ENCODE measurements around the gene CYP2C18. TPM values are rescaled to one million over a fixed set of nuclear protein-coding genes. Genes with fewer than 3 reads are reported as not detected.
A peak's percentile ranks its signal among the peaks of the same experiment; 100 is the strongest.
"Not testable (repeated sequence)": the region's sequence is repeated elsewhere in the genome, so short reads cannot be mapped to it uniquely, and the experiment has no call there.

Gene CYP2C18
- total RNA-seq (2021), result not detected in 2 replicates
- percentile 16 among the genes with signal in this experiment for Bru-seq, nascent RNA
- BruChase-seq, experiment 1, labeled RNA remaining after a 2-hour chase, result percentile 22 among the genes with signal in this experiment
- BruChase-seq, experiment 2, labeled RNA remaining after a 6-hour chase, result percentile 20 among the genes with signal in this experiment
- long read RNA-seq, result 0 reads

DNA sequence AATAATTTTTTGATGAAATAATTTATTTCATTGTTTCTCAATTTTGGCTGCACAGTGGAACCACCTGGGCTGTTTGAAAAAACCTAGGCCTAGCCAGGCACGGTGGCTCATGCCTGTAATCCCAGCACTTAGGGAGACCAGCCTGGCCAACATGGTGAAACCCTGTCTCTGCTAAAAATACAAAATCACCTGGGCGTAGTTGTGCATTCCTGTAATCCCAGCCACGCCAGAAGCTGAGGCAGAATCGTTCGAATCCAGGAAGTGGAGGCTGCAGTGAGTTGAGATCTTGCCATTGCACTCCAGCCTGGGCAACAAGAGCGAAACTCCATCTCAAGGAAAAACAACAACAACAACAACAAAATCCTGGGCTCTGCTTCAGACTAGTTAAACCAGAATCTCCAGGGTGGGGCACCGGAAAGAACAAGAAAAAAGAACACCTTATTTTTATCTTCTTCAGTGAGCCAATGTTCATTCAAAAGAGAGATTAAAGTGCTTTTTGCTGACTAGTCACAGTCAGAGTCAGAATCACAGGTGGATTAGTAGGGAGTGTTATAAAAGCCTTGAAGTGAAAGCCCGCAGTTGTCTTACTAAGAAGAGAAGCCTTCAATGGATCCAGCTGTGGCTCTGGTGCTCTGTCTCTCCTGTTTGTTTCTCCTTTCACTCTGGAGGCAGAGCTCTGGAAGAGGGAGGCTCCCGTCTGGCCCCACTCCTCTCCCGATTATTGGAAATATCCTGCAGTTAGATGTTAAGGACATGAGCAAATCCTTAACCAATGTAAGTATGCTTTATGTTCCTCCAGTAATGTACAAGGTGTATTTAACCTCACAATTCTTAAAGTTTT, at the start of gene CYP2C18:
CYP2C18 (plus strand) TSS at position 516 of the 841 bp plus-strand sequence; CDS start at position 607, 91 bp downstream.
- no peaks in the 10 kb centered on the region for H3K27me3 ChIP-seq (replicated peaks; ENCODE audit: insufficient read depth, low read depth, low read length, poor library complexity)
- H3K36me3 ChIP-seq (ENCODE audit: insufficient read depth, low read length, poor library complexity, severe bottlenecking), result no peaks in the 10 kb centered on the region
- no peak within 1 kb of the TSS for H3K4me3 ChIP-seq (ENCODE audit: low read depth, low read length, poor library complexity, severe bottlenecking)
- TF ChIP-seq CTCF (conservative IDR thresholded peaks at IDR 0.05; ENCODE audit: low read depth, low read length), result no peak
- TF ChIP-seq EZH2 (IDR thresholded peaks at IDR 0.05; ENCODE audit: borderline replicate concordance, low read depth, low read length, poor library complexity, severe bottlenecking), result no peak
- no peak for DNase-seq (ENCODE audit: low spot score)
- H3K4me1 ChIP-seq (ENCODE audit: insufficient read depth, low read length, poor library complexity, severe bottlenecking), result no peaks in the 10 kb centered on the region
- CTCF ChIA-PET, result no interaction called here
- H3K27ac ChIP-seq (ENCODE audit: low read depth, low read length, poor library complexity, severe bottlenecking), result no peak within 1 kb of the TSS
- peaks cover 8% of the 10 kb centered on the region for H3K9me3 ChIP-seq (ENCODE audit: low read depth, low read length, poor library complexity, severe bottlenecking)
- intact Hi-C loops (cut with micrococcal nuclease; ENCODE audit: unreplicated experiment), result no loop called here
- no TSS peak for BruUV-seq (replicated peaks)
- POLR2A ChIA-PET (ENCODE audit: low non-redundant PET), result no interaction called here

DNA sequence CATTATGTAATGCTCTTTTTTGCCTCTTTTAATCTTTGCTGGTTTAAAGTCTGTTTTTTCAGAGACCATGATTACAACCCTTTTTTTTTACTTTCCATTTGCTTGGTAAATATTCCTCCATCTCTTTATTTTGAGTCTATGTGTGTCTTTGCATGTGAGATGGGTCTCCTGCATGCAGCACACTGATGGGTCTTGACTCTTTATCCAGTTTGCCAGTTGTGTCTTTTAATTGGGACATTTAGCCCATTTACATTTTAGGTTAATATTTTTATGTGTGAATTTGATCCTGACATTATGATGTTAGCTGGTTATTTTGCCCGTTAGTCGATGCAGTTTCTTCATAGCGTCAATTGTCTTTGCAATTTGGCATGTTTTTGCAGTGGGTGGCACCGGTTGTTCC, 45.4 kb upstream of the CYP2C18 start:
- DNase-seq (ENCODE audit: low spot score); H3K27ac ChIP-seq (ENCODE audit: low read depth, low read length, poor library complexity, severe bottlenecking); H3K27me3 ChIP-seq (replicated peaks; ENCODE audit: insufficient read depth, low read depth, low read length, poor library complexity); BruUV-seq (replicated peaks); H3K36me3 ChIP-seq (ENCODE audit: insufficient read depth, low read length, poor library complexity, severe bottlenecking); CTCF ChIA-PET; POLR2A ChIA-PET (ENCODE audit: low non-redundant PET); H3K4me1 ChIP-seq (ENCODE audit: insufficient read depth, low read length, poor library complexity, severe bottlenecking); H3K4me3 ChIP-seq (ENCODE audit: low read depth, low read length, poor library complexity, severe bottlenecking); H3K9me3 ChIP-seq (ENCODE audit: low read depth, low read length, poor library complexity, severe bottlenecking); intact Hi-C loops (cut with micrococcal nuclease; ENCODE audit: unreplicated experiment): not testable (repeated sequence)

DNA sequence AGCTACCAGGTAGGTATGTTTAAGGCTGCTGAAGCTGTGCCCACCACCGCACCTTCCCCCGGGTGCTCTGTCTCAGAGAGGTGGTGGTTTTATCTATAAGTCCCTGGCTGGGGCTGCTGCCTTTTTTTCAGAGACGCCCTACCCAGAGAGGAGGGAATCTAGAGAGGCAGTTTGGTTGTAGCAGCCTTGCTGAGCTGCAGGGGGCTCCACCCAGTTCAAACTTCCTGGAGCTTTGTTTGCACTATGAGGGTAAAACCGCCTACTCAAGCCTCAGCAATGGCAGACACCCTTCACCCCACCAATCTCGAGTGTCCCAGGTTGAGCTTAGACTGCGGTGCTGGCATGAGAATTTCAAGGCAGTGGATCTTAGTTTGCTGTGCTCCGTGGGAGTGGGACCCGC, 43.6 kb upstream of the CYP2C18 start:
- BruUV-seq (replicated peaks), result no TSS peak
- intact Hi-C loops (cut with micrococcal nuclease; ENCODE audit: unreplicated experiment), result no loop called here
- no peak overlapping the region for H3K27ac ChIP-seq (ENCODE audit: low read depth, low read length, poor library complexity, severe bottlenecking)
- ChIA-PET CTCF (no interaction called here), POLR2A (ENCODE audit: low non-redundant PET) (no interaction called here)
- H3K36me3 ChIP-seq (ENCODE audit: insufficient read depth, low read length, poor library complexity, severe bottlenecking), result no peaks in the 10 kb centered on the region
- H3K27me3 ChIP-seq (replicated peaks; ENCODE audit: insufficient read depth, low read depth, low read length, poor library complexity), result no peaks in the 10 kb centered on the region
- no peak overlapping the region for H3K4me3 ChIP-seq (ENCODE audit: low read depth, low read length, poor library complexity, severe bottlenecking)
- H3K4me1 ChIP-seq (ENCODE audit: insufficient read depth, low read length, poor library complexity, severe bottlenecking), result no peaks in the 10 kb centered on the region
- TF ChIP-seq CTCF (conservative IDR thresholded peaks at IDR 0.05; ENCODE audit: low read depth, low read length) (no peak), EZH2 (IDR thresholded peaks at IDR 0.05; ENCODE audit: borderline replicate concordance, low read depth, low read length, poor library complexity, severe bottlenecking) (no peak)
- no peaks in the 10 kb centered on the region for H3K9me3 ChIP-seq (ENCODE audit: low read depth, low read length, poor library complexity, severe bottlenecking)
- no peak for DNase-seq (ENCODE audit: low spot score)

Data from A673 (cell line).